Esophagus mucosa (tissue), 1 donor: ENCODE data around the gene KLF16. TPM values are rescaled to one million over a fixed set of nuclear protein-coding genes. Genes with fewer than 3 reads are reported as not detected.
"Not testable (repeated sequence)": the region's sequence is repeated elsewhere in the genome, so short reads cannot be mapped to it uniquely, and the experiment has no call there.

Source experiments
- ATAC-seq: fragments of 200-7000 bp; cut with Tn5 transposase; one replicate; pipeline ENCODE4 v1.9.1; 2020
- total RNA-seq: library from RNA; stranded (reverse); gene quantifications from one replicate; pipeline ENCODE4 v1.2.4, GENCODE V29; 2023
- donor health status: DM: yes; HTN: yes; CAD: no.

Gene KLF16
- total RNA-seq = 23.4 TPM

- ATAC-seq = no peak
These were observed at the start of gene KLF16 for GRCh38 chr19:1863328-1863637. Gene KLF16 (minus strand): TSS chr19:1863579. CDS start chr19:1863497, 82 bp downstream.

DNA sequence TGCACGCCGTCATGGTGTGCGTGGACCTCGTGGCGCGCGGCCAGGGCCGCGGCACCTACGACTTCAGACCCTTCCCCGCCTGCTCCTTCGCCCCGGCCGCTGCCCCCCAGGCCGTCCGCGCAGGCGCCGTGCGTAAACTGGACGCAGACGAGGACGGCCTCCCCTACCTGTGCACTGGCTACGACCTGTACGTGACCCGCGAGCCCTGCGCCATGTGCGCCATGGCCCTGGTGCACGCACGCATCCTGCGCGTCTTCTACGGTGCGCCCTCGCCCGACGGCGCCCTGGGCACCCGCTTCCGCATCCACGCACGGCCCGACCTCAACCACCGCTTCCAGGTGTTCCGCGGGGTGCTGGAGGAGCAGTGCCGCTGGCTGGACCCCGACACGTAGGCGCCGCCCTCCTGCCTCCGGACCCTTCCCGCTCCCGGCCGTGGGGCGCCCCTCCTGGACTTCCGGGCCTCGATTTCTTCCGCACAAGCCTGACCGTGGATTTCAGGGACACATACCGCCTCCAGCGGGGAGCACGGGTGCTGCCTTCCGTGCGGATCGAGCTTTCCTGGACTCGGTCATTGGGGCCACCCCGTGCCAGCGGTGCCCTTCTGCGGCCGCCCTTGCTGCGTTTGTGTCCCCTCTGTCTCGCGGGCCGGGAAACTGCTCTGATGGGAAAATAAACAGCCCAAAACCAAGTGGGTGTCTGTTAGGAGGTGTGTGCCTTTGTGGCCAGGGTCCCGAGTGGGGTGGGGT, 49.6 kb upstream of the KLF16 start:
- ATAC-seq = no peak

- ATAC-seq = peak; percentile 49
These were observed 48.6 kb upstream of the KLF16 start for GRCh38 chr19:1911995-1912394.

DNA sequence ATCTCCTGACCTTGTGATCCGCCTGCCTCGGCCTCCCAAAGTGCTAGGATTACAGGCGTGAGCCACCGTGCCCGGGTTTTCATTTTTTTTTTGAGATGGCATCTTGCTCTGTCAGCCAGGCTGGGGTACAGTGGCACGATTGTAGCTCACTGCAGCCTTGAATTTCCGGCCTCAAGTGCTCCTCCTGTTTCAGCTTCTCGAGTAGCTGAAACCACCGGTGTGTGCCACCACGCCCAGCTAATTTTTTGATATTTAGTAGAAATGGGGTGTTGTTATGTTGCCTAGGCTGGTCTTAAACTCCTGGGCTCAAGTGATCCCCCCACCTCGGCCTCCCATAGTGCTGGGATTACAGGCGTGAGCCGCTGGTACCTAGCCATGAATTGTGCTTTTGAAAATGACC, 47.7 kb upstream of the KLF16 start:
- no peak for ATAC-seq

GRCh38 chr19:1910177-1910576, 46.8 kb upstream of the KLF16 start:
- ATAC-seq = no peak

DNA sequence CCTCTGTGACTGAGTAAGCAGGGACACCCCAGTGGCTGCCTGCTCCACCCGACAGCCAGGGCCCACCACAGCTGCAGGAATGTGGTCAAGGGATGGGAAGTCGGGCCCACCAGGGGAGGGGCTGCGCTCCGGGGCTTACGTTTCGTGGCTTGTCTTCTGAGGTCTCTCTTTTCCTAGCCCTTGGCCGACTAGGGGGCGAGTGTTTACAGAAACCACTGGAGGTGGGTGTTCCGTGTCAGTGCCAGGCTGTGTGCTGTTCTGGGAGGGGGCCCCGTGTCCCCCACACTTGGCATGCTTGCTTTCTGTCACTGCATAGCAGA, 46.3 kb upstream of the KLF16 start:
- no peak for ATAC-seq

- no peak for ATAC-seq
These were observed 44.9 kb upstream of the KLF16 start for GRCh38 chr19:1908364-1908678.

DNA sequence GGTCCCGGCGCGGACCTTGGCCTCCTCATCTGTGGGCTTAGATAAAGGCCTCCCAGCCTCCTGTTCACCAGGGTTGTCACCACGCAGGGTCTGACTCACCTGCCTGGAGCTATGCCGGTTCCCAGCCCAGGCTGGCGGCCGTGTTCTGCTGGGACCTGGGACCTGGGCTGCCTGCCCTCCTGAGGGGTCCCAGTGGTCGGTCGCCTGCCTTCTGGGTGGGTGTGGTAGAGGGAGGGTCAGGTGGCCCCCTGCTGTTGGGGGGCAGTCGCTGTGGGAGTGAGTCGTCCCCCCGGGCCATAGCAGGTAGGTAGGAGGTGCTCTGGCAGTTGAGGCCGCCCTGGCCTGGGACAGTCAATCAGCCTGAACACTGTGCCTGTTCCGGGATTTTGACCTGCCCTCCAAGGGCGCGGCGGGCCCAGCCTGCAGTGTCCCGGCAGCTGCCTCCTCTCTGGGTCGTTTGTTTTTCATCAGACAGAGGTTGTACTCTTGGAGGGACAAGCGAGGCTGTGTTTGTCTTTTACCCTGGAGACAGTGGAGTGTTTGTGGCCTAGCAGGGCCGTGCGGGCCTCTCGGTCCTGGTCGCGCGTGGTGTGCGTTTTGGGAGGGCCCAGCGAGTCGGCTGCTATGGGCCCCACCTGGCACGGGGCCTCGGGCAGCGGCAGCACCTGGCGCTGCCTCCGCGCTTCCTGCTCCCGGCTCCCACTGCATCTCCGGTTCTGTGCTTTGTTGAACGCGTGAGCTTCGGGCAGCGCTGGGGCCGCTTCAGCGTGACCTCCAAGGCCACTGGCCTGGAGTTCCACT, 44.4 kb upstream of the KLF16 start:
- ATAC-seq = peak; percentile 56

- no peak for ATAC-seq
These were observed 43.7 kb upstream of the KLF16 start for GRCh38 chr19:1906985-1907562.

DNA sequence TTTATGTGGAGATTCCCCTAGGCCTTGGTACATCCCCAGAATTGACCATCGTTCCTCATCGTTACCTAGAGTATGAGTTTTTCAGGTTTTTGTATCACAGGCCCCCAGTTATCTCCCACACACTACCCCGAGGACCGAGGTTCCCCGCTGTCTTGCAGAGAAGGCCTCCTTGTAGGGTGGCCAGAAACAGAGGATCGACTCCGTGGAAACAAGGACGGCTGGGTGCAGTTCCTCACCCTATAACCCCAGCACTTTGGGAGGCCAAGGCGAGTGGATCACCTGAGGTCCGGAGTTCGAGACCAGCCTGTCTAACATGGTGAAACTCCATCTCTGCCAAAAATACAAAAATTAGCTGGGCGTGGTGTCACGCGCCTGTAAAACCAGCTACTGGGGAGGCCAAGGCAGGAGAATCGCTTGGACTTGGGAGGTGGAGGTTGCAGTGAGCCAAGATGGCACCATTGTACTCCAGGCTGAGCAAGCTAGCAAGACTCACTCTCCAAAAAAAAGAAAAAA, 42.5 kb upstream of the KLF16 start:
- no peak for ATAC-seq

- peak; percentile 89 for ATAC-seq
These were observed 41.9 kb upstream of the KLF16 start, which contains the start of the genes ADAT3 and SCAMP4 for GRCh38 chr19:1905110-1905862. Gene ADAT3 (plus strand): TSS chr19:1905399. CDS start chr19:1912048, 6,649 bp downstream. Gene SCAMP4 (plus strand): TSS chr19:1905399. CDS start chr19:1915020, 9,621 bp downstream.

DNA sequence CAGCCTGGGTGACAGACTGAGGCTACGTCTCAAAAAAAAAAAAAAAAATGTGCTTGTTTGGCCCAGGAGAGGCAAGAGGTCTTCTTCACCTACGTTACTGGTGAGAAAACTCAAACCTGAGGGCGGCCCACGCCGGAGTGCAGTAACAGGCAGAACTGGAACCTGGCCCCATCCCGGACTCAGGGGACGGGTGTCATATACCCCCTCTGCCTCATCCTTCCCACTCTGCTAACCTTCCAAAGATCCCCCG, 41.4 kb upstream of the KLF16 start:
- ATAC-seq = no peak

- ATAC-seq = no peak
These were observed 39.5 kb upstream of the KLF16 start for GRCh38 chr19:1902923-1903322.

DNA sequence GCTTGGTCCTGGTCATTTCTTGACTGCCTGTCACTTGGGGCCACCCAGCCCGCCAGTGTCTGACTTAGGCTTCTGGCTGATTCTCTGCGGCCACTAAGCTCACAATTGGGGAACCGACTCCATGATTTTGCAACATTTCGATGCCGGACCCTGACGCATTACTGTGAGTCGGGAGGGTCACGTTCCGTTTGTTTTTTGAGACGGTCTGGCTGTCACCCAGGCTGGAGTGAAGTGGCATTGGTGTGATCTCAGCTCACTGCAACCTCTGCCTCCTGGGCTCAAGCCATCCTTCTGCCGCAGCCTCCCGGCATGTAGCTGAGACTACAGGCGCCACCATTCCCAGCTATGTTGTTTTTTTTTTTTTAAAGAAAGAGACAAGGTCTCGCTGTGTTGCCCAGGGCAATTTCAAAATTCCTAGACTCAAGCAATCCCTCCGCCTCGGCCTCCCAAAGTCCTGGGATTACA, 38.6 kb upstream of the KLF16 start:
- no peak for ATAC-seq

DNA sequence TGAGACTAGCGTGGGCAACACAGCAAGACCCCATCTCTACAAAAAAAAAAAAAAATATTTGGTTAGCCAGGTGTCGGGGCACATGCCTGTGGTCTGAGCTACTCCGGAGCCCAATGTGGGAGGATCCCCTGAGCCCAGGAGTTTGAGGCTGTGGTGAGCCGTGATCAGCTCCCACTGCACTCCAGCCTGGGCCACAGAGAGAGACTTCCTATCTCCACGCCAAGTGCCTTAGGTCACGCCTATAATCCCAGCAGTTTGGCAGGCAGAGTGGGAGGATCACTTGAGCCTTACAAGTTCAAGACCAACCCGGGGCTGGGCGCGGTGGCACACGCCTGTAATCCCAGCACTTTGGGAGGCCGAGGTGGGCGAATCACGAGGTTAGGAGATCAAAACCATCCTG, 33.1 kb upstream of the KLF16 start:
- peak; percentile 16 for ATAC-seq

- ATAC-seq = no peak
These were observed 30.4 kb upstream of the KLF16 start for GRCh38 chr19:1893791-1894190.

- no peak for ATAC-seq
These were observed 26.5 kb upstream of the KLF16 start for GRCh38 chr19:1889907-1890306.

DNA sequence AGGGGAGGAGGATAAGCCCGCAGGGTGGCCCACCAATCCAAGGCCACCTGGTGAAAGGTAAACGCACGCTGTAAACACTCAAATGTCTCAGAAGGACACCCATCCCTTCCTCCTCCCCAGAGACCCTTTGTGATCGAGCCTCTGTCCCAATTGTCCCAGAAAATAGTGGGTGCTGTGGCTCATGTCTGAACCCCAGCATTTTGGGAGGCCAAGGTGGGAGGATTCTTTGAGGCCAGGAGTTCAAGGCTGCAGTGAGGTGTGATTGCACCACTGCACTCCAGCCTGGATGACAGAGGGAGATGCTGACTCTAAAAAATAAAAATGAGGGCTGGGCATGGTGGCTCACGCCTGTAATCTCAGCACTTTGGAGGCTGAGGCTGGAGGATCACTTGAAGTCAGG, 25.0 kb upstream of the KLF16 start:
- no peak for ATAC-seq

DNA sequence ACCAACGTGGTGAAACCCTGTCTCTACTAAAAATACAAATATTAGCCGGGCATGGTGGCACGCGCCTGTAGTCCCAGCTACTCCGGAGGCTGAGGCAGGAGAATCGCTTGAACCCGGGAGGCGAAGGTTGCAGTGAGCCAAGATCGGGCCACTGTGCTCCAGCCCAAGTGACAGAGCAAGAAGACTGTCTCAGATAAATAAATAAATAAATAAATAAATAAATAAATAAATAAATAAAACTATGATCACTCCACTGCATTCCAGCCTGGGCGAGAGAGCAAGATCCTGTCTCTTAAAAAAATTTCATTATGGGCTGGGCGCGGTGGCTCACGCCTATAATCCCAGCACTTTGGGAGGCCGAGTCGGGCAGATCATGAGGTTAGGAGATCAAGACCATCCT, 23.0 kb upstream of the KLF16 start:
- not testable (repeated sequence) for ATAC-seq

GRCh38 chr19:1885398-1886119, 22.2 kb upstream of the KLF16 start, which contains the start of gene ABHD17A:
Gene ABHD17A (minus strand): TSS chr19:1885496. CDS start chr19:1881566, 3,930 bp downstream.
- peak; percentile 93 for ATAC-seq

- peak; percentile 5 for ATAC-seq
These were observed 21.4 kb upstream of the KLF16 start for GRCh38 chr19:1884719-1885334.

DNA sequence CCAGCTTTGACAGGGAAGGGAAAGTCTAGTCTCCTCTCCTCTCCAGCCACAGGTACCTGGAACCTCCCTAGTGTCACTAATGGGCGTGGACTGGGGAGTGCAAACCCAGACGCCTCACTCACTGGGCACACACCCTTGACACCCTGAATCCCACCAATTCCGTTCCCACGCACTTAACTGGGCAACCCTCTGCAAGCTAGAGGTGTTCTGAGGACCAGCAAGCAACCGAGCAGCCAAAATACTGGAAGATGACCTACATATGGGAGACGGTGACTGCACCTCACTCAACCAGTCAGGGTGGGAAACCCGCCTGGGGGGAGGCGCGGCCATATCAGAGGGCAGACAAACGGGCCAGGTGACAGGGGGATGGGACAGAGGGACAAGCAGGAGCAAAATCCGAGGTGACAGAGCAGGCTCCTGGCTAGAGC, 20.9 kb upstream of the KLF16 start:
- ATAC-seq = peak; percentile 29
